Esophagus squamous epithelium (tissue), 5 donors: ENCODE data around the gene TRIM72. TPM values are rescaled to one million over a fixed set of nuclear protein-coding genes. Genes with fewer than 3 reads are reported as not detected.
"Not testable (repeated sequence)": the region's sequence is repeated elsewhere in the genome, so short reads cannot be mapped to it uniquely, and the experiment has no call there.

Experiments used
- DNase-seq: peaks from one replicate; lab custom pipeline; 2025; lab: John Stamatoyannopoulos, UW
- H3K27ac ChIP-seq, 4 donors: fragments of 200-600 bp; sonication (generic); one replicate each; pipeline ENCODE4 v1.5.1; 2016 to 2019; ENCODE audit warnings: mild to moderate bottlenecking in 1 of 4
- H3K27me3 ChIP-seq, 4 donors: fragments of 200-600 bp; sonication (generic); 1 replicate in 3 of 4; 2 replicates in 1 of 4; pipeline versions ENCODE4 v1.5.1 to v1.6.0; 2017 to 2021; ENCODE audit warnings: antibody characterized with exemption in 1 of 4
- H3K36me3 ChIP-seq, 3 donors: fragments of 200-600 bp; sonication (generic); one replicate each; pipeline ENCODE4 v1.5.1; 2016 to 2019
- H3K4me1 ChIP-seq, 3 donors: fragments of 200-600 bp; sonication (generic); one replicate each; pipeline ENCODE4 v1.5.1; 2017 to 2019
- H3K4me3 ChIP-seq, 4 donors: fragments of 200-600 bp; sonication (generic); 1 replicate in 3 of 4; 2 replicates in 1 of 4; pipeline ENCODE4 v1.5.1; 2016 to 2019; ENCODE audit warnings: mild to moderate bottlenecking in 2 of 4, moderate library complexity in 1 of 4
- H3K9me3 ChIP-seq, 3 donors: fragments of 200-600 bp; sonication (generic); one replicate each; pipeline ENCODE4 v1.5.1; 2016 to 2019
- CTCF ChIP-seq, 6 experiments: fragments of 450-650 bp in 4 of 6; fragments of 200-600 bp in 2 of 6; sonication (generic) in 2 of 6; IDR thresholded peaks; one replicate each; pipeline ENCODE4 v1.5.1; 2016 to 2019; ENCODE audit warnings: antibody characterized with exemption in 6 of 6, mild to moderate bottlenecking in 4 of 6, moderate library complexity in 4 of 6
- POLR2A ChIP-seq, 4 donors: fragments of 450-650 bp; IDR thresholded peaks; one replicate each; pipeline ENCODE4 v1.6.1; 2017; ENCODE audit warnings: antibody characterized with exemption in 4 of 4, mild to moderate bottlenecking in 4 of 4, moderate library complexity in 3 of 4
- WGBS, 2 donors: methylation state at CpG; one replicate each; pipeline ENCODE4 v1.1.5; 2018; 5-methylcytosine and 5-hydroxymethylcytosine counted together
- intact Hi-C: fragments of 100-400 bp; cut with DNase I; formaldehyde crosslinking; loops from one replicate; pipeline ENCODE4 v1.15.0; 2022
- small RNA-seq, 4 donors: library from RNA; depleted of rRNA; stranded (forward); fragments of <200 nt; gene quantifications; one replicate each; pipeline ENCODE3, GENCODE V24; 2016
- total RNA-seq, 4 donors: library from RNA; depleted of rRNA; stranded (reverse); fragments of >200 nt; gene quantifications; one replicate each; pipeline ENCODE4 v1.1.0, GENCODE V29; 2016
- donor health status: DM: yes; HTN: yes; CAD: no.

Gene TRIM72
- total RNA-seq, 4 donors from 2014 or later = not detected

GRCh38 chr16:31276600-31276999, 62.7 kb downstream of the TRIM72 start:
- Histone ChIP-seq H3K4me3 (no peak overlapping the region), H3K4me1 (peaks cover 0 to 19% (median 4%) of the 10 kb centered on the region in 3 donors), H3K9me3 (no peaks in the 10 kb centered on the region), H3K36me3 (no peaks in the 10 kb centered on the region), H3K27ac (no peak overlapping the region), H3K27me3 (peaks cover 0 to 5% (median 0%) of the 10 kb centered on the region in 4 donors)
- intact Hi-C loops = no loop called here
- TF ChIP-seq CTCF (IDR thresholded peaks at IDR 0.05) (no peak), POLR2A (IDR thresholded peaks at IDR 0.05) (no peak)
- 61 to 83% methylated on average over 2 to 4 of the region's 5 CpGs for WGBS, 2 donors
- no peak for DNase-seq

- Histone ChIP-seq H3K4me1 (peaks cover 0 to 19% (median 4%) of the 10 kb centered on the region in 3 donors), H3K27ac (no peak overlapping the region)
These were observed 63.8 kb downstream of the TRIM72 start for GRCh38 chr16:31277659-31278260.

DNA sequence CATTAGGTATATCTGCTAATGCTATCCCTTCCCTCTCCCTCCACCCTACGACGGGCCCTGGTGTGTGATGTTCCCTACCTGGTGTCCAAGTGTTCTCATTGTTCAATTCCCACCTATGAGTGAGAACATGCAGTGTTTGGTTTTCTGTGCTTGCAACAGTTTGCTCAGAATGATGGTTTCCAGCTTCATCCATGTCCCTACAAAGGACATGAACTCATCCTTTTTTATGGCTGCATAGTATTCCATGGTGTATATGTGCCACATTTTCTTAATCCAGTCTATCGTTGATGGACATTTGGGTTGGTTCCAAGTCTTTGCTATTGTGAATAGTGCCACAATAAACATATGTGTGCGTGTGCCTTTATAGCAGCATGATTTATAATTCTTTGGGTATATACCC, 64.9 kb downstream of the TRIM72 start:
- H3K9me3 ChIP-seq, H3K27ac ChIP-seq, intact Hi-C loops, DNase-seq, H3K36me3 ChIP-seq, H3K4me3 ChIP-seq, H3K27me3 ChIP-seq: not testable (repeated sequence)
- WGBS, 2 donors = 79 to 87% methylated on average over 4 of the region's 4 CpGs
- peaks cover 0 to 15% (median 4%) of the 10 kb centered on the region in 3 donors for H3K4me1 ChIP-seq

More at GRCh38 chr16:31277659-31278260, 63.8 kb downstream of the TRIM72 start:
- no peak overlapping the region for H3K4me3 ChIP-seq
- WGBS, 2 donors = 88 to 96% methylated on average over 12 to 13 of the region's 17 CpGs
- intact Hi-C loops = no loop called here
- no peaks in the 10 kb centered on the region for H3K36me3 ChIP-seq
- no peaks in the 10 kb centered on the region for H3K27me3 ChIP-seq
- H3K9me3 ChIP-seq = no peaks in the 10 kb centered on the region
- TF ChIP-seq POLR2A (IDR thresholded peaks at IDR 0.05) (no peak), CTCF (IDR thresholded peaks at IDR 0.05) (no peak)
- no peak for DNase-seq

Small RNA genes lying within 50 kb of the gene (small RNA-seq; reads per million reads assigned to genes)
- gene AC009088.4 (0 reads per million in 4 donors), gene NDUFA3P6 (0 reads per million in 4 donors)

Other genes with a start within 250 kb of the TRIM72 start
- gene HSD3B7, start 228.9 kb upstream of the TRIM72 start, total RNA-seq = 10 to 100 TPM in 1 of 4 donors, 1 to 10 TPM in 3; 6.9 to 17.0 (median 8.8) TPM
- gene STX1B, start 203.5 kb upstream of the TRIM72 start, total RNA-seq = 1 to 10 TPM in 1 of 4 donors, under 1 TPM in 3; 0.06 to 1.5 (median 0.20) TPM
- gene STX4, start 180.6 kb upstream of the TRIM72 start, total RNA-seq = 10 to 100 TPM; 19.0 to 35.9 (median 25.1) TPM
- gene ZNF668, start 139.9 kb upstream of the TRIM72 start, total RNA-seq = 10 to 100 TPM in 2 of 4 donors, 1 to 10 TPM in 2; 8.6 to 14.9 (median 10.7) TPM
- gene ZNF646, start 139.7 kb upstream of the TRIM72 start, total RNA-seq = 10 to 100 TPM in 2 of 4 donors, 1 to 10 TPM in 2; 6.5 to 13.4 (median 10.0) TPM
- gene PRSS53, start 125.2 kb upstream of the TRIM72 start, total RNA-seq = 1 to 10 TPM in 3 of 4 donors, under 1 TPM in 1; 0.41 to 1.3 (median 1.1) TPM
- 10 to 100 TPM; 27.6 to 56.6 (median 44.0) TPM for gene VKORC1, start 119.3 kb upstream of the TRIM72 start, total RNA-seq
- gene BCKDK, start 105.7 kb upstream of the TRIM72 start, total RNA-seq = 10 to 100 TPM; 26.6 to 39.8 (median 33.5) TPM
- 10 to 100 TPM; 25.7 to 57.2 (median 30.4) TPM for gene KAT8, start 96.5 kb upstream of the TRIM72 start, total RNA-seq
- 100 to 1,000 TPM in 1 of 4 donors, 10 to 100 TPM in 3; 39.2 to 121 (median 49.2) TPM for gene PRSS8, start 78.4 kb upstream of the TRIM72 start, total RNA-seq
- 1 to 10 TPM in 2 of 4 donors, under 1 TPM in 2; 0.38 to 4.2 (median 1.9) TPM for gene PRSS36, start 64.1 kb upstream of the TRIM72 start, total RNA-seq
- gene FUS, start 34.0 kb upstream of the TRIM72 start, total RNA-seq = 10 to 100 TPM; 30.2 to 97.8 (median 55.1) TPM
- 10 to 100 TPM; 53.0 to 70.7 (median 63.9) TPM for gene PYCARD, start 11.4 kb upstream of the TRIM72 start, total RNA-seq
- gene PYDC1, start 3.0 kb downstream of the TRIM72 start, total RNA-seq = not detected
- gene ITGAM, start 45.9 kb downstream of the TRIM72 start, total RNA-seq = 10 to 100 TPM in 1 of 4 donors, 1 to 10 TPM in 1, under 1 TPM in 2; 0.19 to 20.2 (median 3.1) TPM
- gene ITGAX, start 141.1 kb downstream of the TRIM72 start, total RNA-seq = 1 to 10 TPM in 2 of 4 donors, under 1 TPM in 2; 0.82 to 4.5 (median 1.8) TPM
- under 1 TPM in 1 of 4 donors, not detected in 3; 0.19 TPM for gene ITGAD, start 179.2 kb downstream of the TRIM72 start, total RNA-seq
- gene COX6A2, start 214.2 kb downstream of the TRIM72 start, total RNA-seq = not detected
- gene ZNF843, start 228.7 kb downstream of the TRIM72 start, total RNA-seq = 1 to 10 TPM in 1 of 4 donors, under 1 TPM in 3; 0.31 to 1.2 (median 0.95) TPM
- 10 to 100 TPM in 1 of 4 donors, 1 to 10 TPM in 3; 5.9 to 14.8 (median 9.7) TPM for gene ARMC5, start 245.4 kb downstream of the TRIM72 start, total RNA-seq